Parathyroid adenoma (tissue), 2 donors: Measurements from ENCODE around the gene TOM1L2.
A peak's percentile ranks its signal among the peaks of the same experiment; 100 is the strongest.

Source experiments
- H2AFZ ChIP-seq: fragments of 300-600 bp; sonication (generic); one replicate; pipeline ENCODE4 v1.7.0; 2017; ENCODE audit warnings: antibody characterized with exemption, mild to moderate bottlenecking
- H3K27ac ChIP-seq: fragments of 300-600 bp; sonication (generic); one replicate; pipeline ENCODE4 v1.7.0; 2017
- H3K27me3 ChIP-seq: fragments of 300-600 bp; sonication (generic); one replicate; pipeline ENCODE4 v1.7.0; 2017; ENCODE audit warnings: low read length; ENCODE audit not compliant: control insufficient read depth, insufficient read depth
- H3K36me3 ChIP-seq: fragments of 300-600 bp; sonication (generic); one replicate; pipeline ENCODE4 v1.7.0; 2017; ENCODE audit warnings: low read length; ENCODE audit not compliant: control insufficient read depth, insufficient read depth
- H3K4me1 ChIP-seq: fragments of 300-600 bp; sonication (generic); one replicate; pipeline ENCODE4 v1.7.0; 2017; ENCODE audit warnings: control low read depth
- H3K4me2 ChIP-seq: fragments of 300-600 bp; sonication (generic); one replicate; pipeline ENCODE4 v1.7.0; 2017; ENCODE audit warnings: low read length
- H3K4me3 ChIP-seq: fragments of 300-600 bp; sonication (generic); one replicate; pipeline ENCODE4 v1.7.0; 2017; ENCODE audit warnings: low read depth, low read length
- H3K79me2 ChIP-seq: fragments of 300-600 bp; sonication (generic); one replicate; pipeline ENCODE4 v1.7.0; 2017; ENCODE audit warnings: control low read depth
- H3K9ac ChIP-seq: fragments of 300-600 bp; sonication (generic); one replicate; pipeline ENCODE4 v1.7.0; 2017; ENCODE audit warnings: mild to moderate bottlenecking
- H3K9me3 ChIP-seq: fragments of 300-600 bp; sonication (generic); one replicate; pipeline ENCODE4 v1.7.0; 2017; ENCODE audit warnings: low read length; ENCODE audit not compliant: control insufficient read depth
- TF ChIP-seq, protein P1 (sequence below): fragments of 300-600 bp; sonication (generic); IDR thresholded peaks from one replicate; pipeline ENCODE4 v1.7.0; 2017; ENCODE audit warnings: antibody characterized with exemption, mild to moderate bottlenecking
- donor health status: primary hyperparathyroidism.

The TOM1L2 gene

DNA sequence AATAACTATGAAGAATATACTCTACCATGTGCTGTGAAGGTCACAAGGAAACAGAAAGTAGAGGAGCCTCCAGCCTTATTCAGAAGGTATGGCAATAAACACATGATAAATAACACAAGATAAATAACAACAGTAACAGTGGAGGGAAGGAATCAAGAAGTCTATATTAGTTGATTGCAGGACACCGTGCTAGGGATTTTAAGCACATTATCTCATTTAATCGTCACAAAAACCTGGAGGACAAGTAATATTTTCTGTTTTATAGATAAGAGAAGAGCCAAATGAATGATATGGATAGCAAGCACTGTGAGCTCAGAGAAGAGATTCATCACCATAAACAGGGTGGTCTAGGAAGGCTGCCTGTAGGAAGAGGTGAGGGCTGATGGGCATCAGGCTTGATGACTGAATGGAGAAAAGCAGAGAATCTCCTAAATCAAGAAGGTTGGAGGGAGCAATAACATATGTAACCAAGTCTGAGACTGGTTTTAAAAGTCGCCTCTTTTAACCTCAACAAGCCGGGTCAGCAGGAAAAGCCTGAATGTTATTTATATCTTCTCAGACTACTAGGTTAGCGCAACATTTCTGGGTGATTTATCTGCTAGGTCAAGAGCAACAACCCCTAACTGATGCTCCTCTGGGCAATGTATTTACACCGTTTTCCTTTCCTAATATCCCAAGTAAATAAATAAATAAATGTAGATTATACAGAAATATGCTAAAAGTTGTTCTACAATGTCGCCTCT is 8.3 kb downstream of the TOM1L2 start:
- no peak overlapping the region for H3K9ac ChIP-seq
- H3K27ac ChIP-seq: no peak overlapping the region
- H3K36me3 ChIP-seq: no peaks in the 10 kb centered on the region
- peaks cover 26% of the 10 kb centered on the region for H3K4me1 ChIP-seq
- TF ChIP-seq, protein P1, sequence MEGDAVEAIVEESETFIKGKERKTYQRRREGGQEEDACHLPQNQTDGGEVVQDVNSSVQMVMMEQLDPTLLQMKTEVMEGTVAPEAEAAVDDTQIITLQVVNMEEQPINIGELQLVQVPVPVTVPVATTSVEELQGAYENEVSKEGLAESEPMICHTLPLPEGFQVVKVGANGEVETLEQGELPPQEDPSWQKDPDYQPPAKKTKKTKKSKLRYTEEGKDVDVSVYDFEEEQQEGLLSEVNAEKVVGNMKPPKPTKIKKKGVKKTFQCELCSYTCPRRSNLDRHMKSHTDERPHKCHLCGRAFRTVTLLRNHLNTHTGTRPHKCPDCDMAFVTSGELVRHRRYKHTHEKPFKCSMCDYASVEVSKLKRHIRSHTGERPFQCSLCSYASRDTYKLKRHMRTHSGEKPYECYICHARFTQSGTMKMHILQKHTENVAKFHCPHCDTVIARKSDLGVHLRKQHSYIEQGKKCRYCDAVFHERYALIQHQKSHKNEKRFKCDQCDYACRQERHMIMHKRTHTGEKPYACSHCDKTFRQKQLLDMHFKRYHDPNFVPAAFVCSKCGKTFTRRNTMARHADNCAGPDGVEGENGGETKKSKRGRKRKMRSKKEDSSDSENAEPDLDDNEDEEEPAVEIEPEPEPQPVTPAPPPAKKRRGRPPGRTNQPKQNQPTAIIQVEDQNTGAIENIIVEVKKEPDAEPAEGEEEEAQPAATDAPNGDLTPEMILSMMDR: no peak
- H3K27me3 ChIP-seq: no peaks in the 10 kb centered on the region
- H3K4me3 ChIP-seq: no peak overlapping the region
- no peak overlapping the region for H2AFZ ChIP-seq
- H3K9me3 ChIP-seq: no peaks in the 10 kb centered on the region
- no peak overlapping the region for H3K4me2 ChIP-seq
- peaks cover 45% of the 10 kb centered on the region for H3K79me2 ChIP-seq

- TF ChIP-seq, protein P1: no peak
- peaks cover 34% of the 10 kb centered on the region for H3K4me1 ChIP-seq
- H3K79me2 ChIP-seq: peaks cover 37% of the 10 kb centered on the region
- H3K4me3 ChIP-seq: no peak overlapping the region
- no peaks in the 10 kb centered on the region for H3K27me3 ChIP-seq
- no peak overlapping the region for H3K27ac ChIP-seq
- H3K9me3 ChIP-seq: no peaks in the 10 kb centered on the region
- H3K9ac ChIP-seq: no peak overlapping the region
- no peak overlapping the region for H2AFZ ChIP-seq
- no peak overlapping the region for H3K4me2 ChIP-seq
- H3K36me3 ChIP-seq: no peaks in the 10 kb centered on the region
Observed at GRCh38 chr17:17963066-17963465, 9.1 kb downstream of the TOM1L2 start.

- Histone ChIP-seq H3K4me2 (peak overlapping the region; percentile 23), H3K79me2 (peaks cover 37% of the 10 kb centered on the region), H3K4me3 (no peak overlapping the region), H3K27me3 (no peaks in the 10 kb centered on the region), H3K36me3 (no peaks in the 10 kb centered on the region), H3K9ac (no peak overlapping the region), H3K9me3 (no peaks in the 10 kb centered on the region), H3K27ac (no peak overlapping the region), H2AFZ (no peak overlapping the region), H3K4me1 (peaks cover 30% of the 10 kb centered on the region)
- TF ChIP-seq, protein P1: no peak
Observed at GRCh38 chr17:17960500-17961030, 11.6 kb downstream of the TOM1L2 start.

GRCh38 chr17:17959520-17960361 is 12.5 kb downstream of the TOM1L2 start:
- TF ChIP-seq, protein P1: no peak
- Histone ChIP-seq H2AFZ (no peak overlapping the region), H3K4me2 (peak overlapping the region; percentile 46), H3K79me2 (peaks cover 37% of the 10 kb centered on the region), H3K9ac (no peak overlapping the region), H3K9me3 (no peaks in the 10 kb centered on the region), H3K4me1 (peaks cover 26% of the 10 kb centered on the region), H3K36me3 (no peaks in the 10 kb centered on the region), H3K27ac (peak overlapping the region; percentile 46), H3K27me3 (no peaks in the 10 kb centered on the region), H3K4me3 (no peak overlapping the region)
